GM12872 (cell line): ENCODE results near the gene PANX2.
A peak's percentile ranks its signal among the peaks of the same experiment; 100 is the strongest.

Source experiments
- CTCF ChIP-seq: IDR thresholded peaks from 3 replicates; pipeline ENCODE4 v1.5.1; 2011; ENCODE audit warnings: low read depth, mild to moderate bottlenecking, low read length, moderate library complexity; ENCODE audit not compliant: insufficient read depth

The PANX2 gene

GRCh38 chr22:50220603-50221409 lies 50.3 kb downstream of the PANX2 start:
- no peak for TF ChIP-seq CTCF

- 0 out of 3 replicates have a peak, but pooled peaks have one; percentile 6 for TF ChIP-seq CTCF
These were observed 51.1 kb downstream of the PANX2 start for GRCh38 chr22:50221410-50222300.

- no peak for TF ChIP-seq CTCF
These were observed 52.0 kb downstream of the PANX2 start for GRCh38 chr22:50222508-50222907.

GRCh38 chr22:50224071-50224470 lies 53.5 kb downstream of the PANX2 start:
- no peak for TF ChIP-seq CTCF

GRCh38 chr22:50225200-50225969 lies 54.9 kb downstream of the PANX2 start:
- TF ChIP-seq CTCF: no peak

GRCh38 chr22:50226063-50226874 lies 55.7 kb downstream of the PANX2 start:
- TF ChIP-seq CTCF: no peak
